DOHH2 (cell line): ENCODE measurements around the gene OR5P2.

Experiments used
- H3F3A ChIP-seq: fragments of 200-600 bp; sonication (generic), shearing (Covaris generic); 2 replicates; pipeline ENCODE4 v1.6.0; 2016; ENCODE audit warnings: antibody characterized with exemption, mild to moderate bottlenecking; ENCODE audit not compliant: control insufficient read depth, insufficient read depth
- H3K27ac ChIP-seq: fragments of 200-600 bp; sonication (generic); 2 replicates; pipeline ENCODE4 v1.5.1; 2014; ENCODE audit warnings: low read depth, mild to moderate bottlenecking, low read length, moderate library complexity
- H3K27me3 ChIP-seq: fragments of 200-600 bp; sonication (generic); 2 replicates; pipeline ENCODE4 v1.6.1; 2014; ENCODE audit warnings: mild to moderate bottlenecking, low read length, mixed read lengths; ENCODE audit not compliant: control insufficient read depth
- H3K36me3 ChIP-seq: fragments of 200-600 bp; sonication (generic); 2 replicates; pipeline ENCODE4 v1.6.1; 2014; ENCODE audit warnings: mild to moderate bottlenecking, low read length, moderate library complexity, mixed read lengths; ENCODE audit not compliant: control insufficient read depth
- H3K4me1 ChIP-seq: fragments of 200-600 bp; sonication (generic); 2 replicates; pipeline ENCODE4 v1.6.1; 2014; ENCODE audit warnings: mild to moderate bottlenecking, low read length, mixed read lengths; ENCODE audit not compliant: control insufficient read depth
- H3K4me2 ChIP-seq: fragments of 200-600 bp; sonication (generic); 2 replicates; pipeline ENCODE4 v1.6.0; 2014; ENCODE audit warnings: mild to moderate bottlenecking, low read length, moderate library complexity
- H3K4me3 ChIP-seq: fragments of 200-600 bp; sonication (generic); 2 replicates; pipeline ENCODE4 v1.5.1; 2014; ENCODE audit warnings: mild to moderate bottlenecking, low read length, mixed read lengths
- H3K79me2 ChIP-seq: fragments of 200-600 bp; sonication (generic); 2 replicates; pipeline ENCODE4 v1.6.1; 2014; ENCODE audit warnings: mild to moderate bottlenecking, low read length, mixed read lengths; ENCODE audit not compliant: control insufficient read depth
- H3K9me2 ChIP-seq: fragments of 200-600 bp; sonication (generic); replicated peaks from 2 replicates; pipeline ENCODE4 v1.6.1; 2014; ENCODE audit warnings: mild to moderate bottlenecking, low read length, mixed read lengths; ENCODE audit not compliant: control insufficient read depth
- H3K9me3 ChIP-seq: fragments of 200-600 bp; sonication (generic); 2 replicates; pipeline ENCODE4 v1.6.1; 2014; ENCODE audit warnings: antibody characterized with exemption, low read length, mixed read lengths; ENCODE audit not compliant: control insufficient read depth, insufficient read depth
- H4K20me1 ChIP-seq: fragments of 200-600 bp; sonication (generic); 2 replicates; pipeline ENCODE4 v1.6.0; 2014; ENCODE audit warnings: low read depth, mild to moderate bottlenecking, antibody characterized with exemption, low read length, moderate library complexity; ENCODE audit not compliant: control insufficient read depth, insufficient read depth
- CTCF ChIP-seq: fragments of 200-600 bp; sonication (generic); IDR thresholded peaks from one replicate; pipeline ENCODE4 v1.5.1; 2014; ENCODE audit warnings: antibody characterized with exemption, mild to moderate bottlenecking, low read depth, low read length; ENCODE audit not compliant: poor library complexity, severe bottlenecking
- EZH2phosphoT487 ChIP-seq: fragments of 200-600 bp; sonication (generic); IDR thresholded peaks from 2 replicates; pipeline ENCODE4 v1.6.1; 2017; ENCODE audit warnings: borderline replicate concordance, mild to moderate bottlenecking, antibody characterized with exemption, low read length, moderate library complexity, mixed read lengths

OR5P2 gene

GRCh38 chr11:7749456-7749855 is 47.3 kb downstream of the OR5P2 start:
- Histone ChIP-seq H3K4me3 (no peak overlapping the region), H3K79me2 (no peaks in the 10 kb centered on the region), H3K9me2 (no peaks in the 10 kb centered on the region), H3K27ac (no peak overlapping the region), H3K27me3 (no peaks in the 10 kb centered on the region), H3K36me3 (no peaks in the 10 kb centered on the region), H3K4me1 (peaks cover 6% of the 10 kb centered on the region), H3F3A (no peaks in the 10 kb centered on the region), H3K4me2 (no peak overlapping the region), H3K9me3 (no peaks in the 10 kb centered on the region), H4K20me1 (no peaks in the 10 kb centered on the region)
- no peak for TF ChIP-seq CTCF
- no peak for TF ChIP-seq EZH2phosphoT487
